AG10803 (cell line): Measurements from ENCODE around the gene NANOGP8.
A peak's percentile ranks its signal among the peaks of the same experiment; 100 is the strongest.

Source experiments
- DNase-seq: peaks from one replicate; pipeline ENCODE4 v3.0.0; 2010; ENCODE audit warnings: low read depth
- H3K4me3 ChIP-seq: 2 replicates; pipeline ENCODE4 v1.5.1; 2011; ENCODE audit warnings: mild to moderate bottlenecking, low read length, control low read depth
- TF ChIP-seq, protein P1 (sequence below): conservative IDR thresholded peaks from 2 replicates; pipeline ENCODE4 v1.5.1; 2011; ENCODE audit warnings: mild to moderate bottlenecking, low read length, control low read depth, inconsistent platforms

NANOGP8 gene

DNA sequence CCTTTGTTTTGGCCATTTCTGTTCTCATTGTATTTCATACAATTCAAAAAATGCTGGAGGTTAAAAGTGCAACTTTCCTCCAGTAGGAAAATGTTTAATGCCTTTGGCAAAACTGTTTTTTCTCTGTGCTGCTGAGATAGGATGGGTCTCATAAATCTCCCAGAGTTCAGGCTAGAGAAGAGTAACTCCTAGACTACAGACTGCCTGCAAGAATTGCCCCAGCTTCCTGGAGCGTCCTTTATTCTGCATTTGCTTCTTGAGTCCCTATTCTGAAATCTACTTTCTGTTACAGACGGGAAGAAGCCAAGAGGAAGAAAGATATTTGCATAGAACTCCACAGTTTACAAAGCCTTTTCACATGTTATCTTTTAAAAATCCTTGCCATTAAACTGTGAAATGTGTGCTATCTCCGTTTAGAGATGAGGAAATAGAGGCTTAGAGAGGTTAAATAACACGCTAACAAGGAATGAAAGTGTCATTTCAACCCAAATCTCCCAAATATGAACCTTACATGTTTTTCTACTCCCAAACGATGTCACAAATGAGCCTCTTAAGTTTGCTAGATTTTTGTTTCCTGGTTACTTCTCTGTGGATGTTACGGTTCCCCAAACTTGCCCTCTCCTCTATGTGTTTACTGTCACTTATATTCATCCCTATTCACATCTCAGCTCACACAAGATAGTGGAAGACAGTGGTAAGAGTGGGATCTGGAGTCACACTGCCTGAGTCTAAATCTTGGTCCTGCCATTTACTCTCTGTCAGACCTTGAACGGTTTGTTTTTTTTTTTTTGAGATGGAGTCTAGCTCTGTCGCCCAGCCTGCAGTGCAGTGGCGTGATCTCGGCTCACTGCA lies 17.4 kb downstream of the NANOGP8 start:
- TF ChIP-seq, protein P1, sequence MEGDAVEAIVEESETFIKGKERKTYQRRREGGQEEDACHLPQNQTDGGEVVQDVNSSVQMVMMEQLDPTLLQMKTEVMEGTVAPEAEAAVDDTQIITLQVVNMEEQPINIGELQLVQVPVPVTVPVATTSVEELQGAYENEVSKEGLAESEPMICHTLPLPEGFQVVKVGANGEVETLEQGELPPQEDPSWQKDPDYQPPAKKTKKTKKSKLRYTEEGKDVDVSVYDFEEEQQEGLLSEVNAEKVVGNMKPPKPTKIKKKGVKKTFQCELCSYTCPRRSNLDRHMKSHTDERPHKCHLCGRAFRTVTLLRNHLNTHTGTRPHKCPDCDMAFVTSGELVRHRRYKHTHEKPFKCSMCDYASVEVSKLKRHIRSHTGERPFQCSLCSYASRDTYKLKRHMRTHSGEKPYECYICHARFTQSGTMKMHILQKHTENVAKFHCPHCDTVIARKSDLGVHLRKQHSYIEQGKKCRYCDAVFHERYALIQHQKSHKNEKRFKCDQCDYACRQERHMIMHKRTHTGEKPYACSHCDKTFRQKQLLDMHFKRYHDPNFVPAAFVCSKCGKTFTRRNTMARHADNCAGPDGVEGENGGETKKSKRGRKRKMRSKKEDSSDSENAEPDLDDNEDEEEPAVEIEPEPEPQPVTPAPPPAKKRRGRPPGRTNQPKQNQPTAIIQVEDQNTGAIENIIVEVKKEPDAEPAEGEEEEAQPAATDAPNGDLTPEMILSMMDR, result no peak
- H3K4me3 ChIP-seq, result no peak overlapping the region
- DNase-seq, result peak; percentile 10

DNA sequence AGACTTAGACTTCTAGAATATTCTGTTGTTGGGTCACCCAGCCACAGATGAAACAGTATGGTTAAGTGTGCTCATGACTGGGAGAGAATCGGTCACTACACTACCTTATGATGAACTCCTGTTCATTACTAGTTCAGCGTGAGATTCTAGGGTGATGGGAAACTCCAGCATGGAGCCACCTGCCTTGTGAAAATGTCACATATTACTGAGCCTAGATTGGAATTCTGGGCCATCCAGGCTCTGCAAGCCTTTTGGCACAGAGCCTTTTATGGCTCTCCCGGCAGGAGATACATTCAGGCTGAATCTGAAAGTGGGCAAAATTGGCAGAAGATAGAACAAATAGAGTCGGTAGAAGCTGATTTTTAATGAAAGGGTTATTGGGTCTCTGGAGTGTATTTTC lies 19.0 kb downstream of the NANOGP8 start:
- TF ChIP-seq, protein P1, result no peak
- no peak overlapping the region for H3K4me3 ChIP-seq
- no peak for DNase-seq

DNA sequence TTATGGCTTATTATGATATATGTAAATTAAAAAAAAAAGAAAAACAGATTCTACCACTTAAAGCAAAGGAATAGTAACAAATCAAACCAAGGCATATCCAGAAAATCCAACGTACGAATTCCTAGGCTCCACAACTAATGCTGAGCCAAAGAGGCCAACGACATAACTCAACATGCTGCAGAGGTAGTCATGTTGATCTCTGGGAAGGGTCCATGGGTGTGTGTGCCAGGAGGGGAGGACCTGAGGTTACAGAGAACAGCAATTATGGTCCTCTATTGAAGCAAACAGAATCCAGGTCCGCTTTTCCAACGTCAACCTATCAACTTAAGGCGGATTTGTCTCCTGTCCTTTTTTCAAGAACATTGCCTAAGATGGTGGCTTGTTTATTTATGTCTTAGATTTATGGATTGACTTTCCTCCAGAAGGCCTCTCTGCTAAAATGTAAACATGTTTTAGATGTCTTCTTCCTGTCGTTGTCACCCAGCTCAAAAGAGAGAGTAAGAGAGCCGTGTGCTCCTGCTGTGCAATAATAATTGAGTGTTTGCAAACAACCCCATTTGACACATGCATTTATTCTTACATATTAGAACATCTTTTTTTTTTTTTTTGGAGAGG lies 20.4 kb downstream of the NANOGP8 start:
- DNase-seq, result no peak
- H3K4me3 ChIP-seq, result no peak overlapping the region
- TF ChIP-seq, protein P1, result no peak

DNA sequence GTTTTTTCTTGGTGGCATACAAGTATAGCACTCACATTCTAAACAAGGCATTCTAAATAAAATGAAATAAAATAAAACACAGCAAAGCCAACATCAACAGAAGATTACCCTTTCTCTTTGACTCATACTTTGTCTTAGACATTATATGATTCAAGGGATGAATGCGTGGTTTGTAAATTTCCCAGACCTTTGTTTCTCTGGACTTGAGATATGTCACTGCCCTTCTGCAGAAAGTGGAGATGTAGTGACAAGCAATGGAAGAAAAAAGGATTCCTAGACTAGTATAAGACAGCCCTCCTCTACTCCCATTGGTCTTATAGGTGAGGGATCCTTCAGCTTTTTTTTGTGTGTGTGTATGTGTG lies 22.4 kb downstream of the NANOGP8 start:
- H3K4me3 ChIP-seq, result no peak overlapping the region
- no peak for DNase-seq
- TF ChIP-seq, protein P1, result no peak

DNA sequence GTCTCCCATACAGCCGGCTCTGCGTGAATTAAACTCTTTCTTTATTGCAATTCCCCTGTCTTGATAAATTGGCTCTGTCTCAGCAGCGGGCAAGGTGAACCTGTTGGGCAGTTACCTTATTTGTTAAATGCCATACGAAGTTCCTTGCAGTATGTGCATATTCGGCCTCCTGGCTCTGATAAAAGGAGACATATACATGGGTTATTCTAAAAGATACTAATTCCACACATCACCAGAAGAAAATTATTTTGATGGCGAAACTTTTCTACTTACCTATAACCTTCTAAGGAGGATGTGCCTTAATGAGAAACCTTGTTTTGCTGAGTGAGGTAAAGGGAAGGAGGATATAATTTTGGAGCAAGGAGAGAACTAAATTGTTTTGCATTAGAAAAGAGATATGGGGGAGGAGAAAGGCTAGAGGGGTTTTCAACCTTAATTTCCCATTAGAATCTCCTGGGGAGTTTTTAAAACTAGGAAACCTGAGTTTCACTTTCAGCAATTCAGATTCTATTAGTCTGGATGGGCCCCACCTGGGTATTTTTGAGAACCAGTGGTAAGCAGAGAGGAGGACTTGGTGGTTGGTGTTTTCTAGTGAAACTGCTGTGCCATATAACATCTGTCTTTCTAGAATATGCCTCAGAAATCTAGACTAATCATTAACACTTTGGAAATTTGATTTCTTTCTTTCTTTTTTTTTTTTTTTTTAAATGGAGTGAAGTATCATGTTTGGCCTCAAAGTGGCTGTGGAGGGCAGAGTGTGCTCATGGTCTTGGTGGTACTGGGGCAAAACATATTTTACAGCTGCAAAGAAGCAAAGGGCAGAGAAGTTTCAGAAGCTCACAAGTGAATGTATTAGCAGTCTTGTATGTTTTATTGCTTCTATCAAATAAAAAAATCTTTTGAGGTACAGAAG lies 23.0 kb downstream of the NANOGP8 start:
- no peak overlapping the region for H3K4me3 ChIP-seq
- TF ChIP-seq, protein P1, result no peak
- DNase-seq, result no peak

DNA sequence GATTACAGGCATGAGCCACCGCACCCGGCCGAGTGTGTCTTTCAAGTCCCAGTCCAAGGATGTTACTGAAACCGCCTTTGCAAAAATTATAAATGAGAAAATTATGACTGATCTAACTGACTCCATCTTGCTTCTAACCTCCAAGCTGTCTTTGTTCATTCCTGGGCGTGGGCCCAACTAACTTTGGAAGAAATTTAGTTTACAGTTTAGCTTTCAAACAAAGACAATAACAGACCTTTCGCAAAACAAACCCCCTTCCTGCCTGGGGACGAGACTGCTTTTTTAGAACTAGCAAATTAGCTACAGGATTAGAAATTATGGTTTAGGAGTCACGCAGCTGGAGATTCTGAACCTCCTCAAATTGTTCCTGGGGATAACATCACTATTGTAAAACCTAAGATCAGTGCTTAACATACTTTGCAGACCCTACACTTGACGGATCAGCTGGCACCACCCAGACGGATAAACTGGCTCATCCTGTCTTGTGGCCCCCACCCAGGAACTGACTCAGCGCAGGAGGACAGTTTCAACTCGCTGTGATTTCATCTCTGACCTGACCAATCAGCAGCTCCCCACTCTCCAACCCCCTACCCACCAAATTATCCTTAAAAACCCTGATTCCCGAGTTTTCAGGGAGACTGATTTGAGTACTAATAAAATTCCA lies 23.8 kb downstream of the NANOGP8 start:
- no peak overlapping the region for H3K4me3 ChIP-seq
- peak; percentile 35 for DNase-seq
- TF ChIP-seq, protein P1, result no peak
